Neural progenitor cell (in vitro differentiated cells): ENCODE data around the gene IRF2BP2. TPM values are rescaled to one million over a fixed set of nuclear protein-coding genes. Genes with fewer than 3 reads are reported as not detected.

Source experiments
- DNase-seq: peaks from one replicate; pipeline ENCODE4 v3.0.0-alpha.2; 2016; ENCODE audit warnings: low spot score
- H2AFZ ChIP-seq: fragments of 200-600 bp; sonication (generic); replicated peaks from 2 replicates; pipeline ENCODE4 v1.6.1; 2016; ENCODE audit warnings: antibody characterized with exemption
- H3F3A ChIP-seq: fragments of 200-600 bp; sonication (generic); 2 replicates; pipeline ENCODE4 v1.6.1; 2016; ENCODE audit warnings: antibody characterized with exemption, low read depth
- H3K27ac ChIP-seq: fragments of 200-600 bp; sonication (generic); 2 replicates; pipeline ENCODE4 v1.5.1; 2016; ENCODE audit warnings: mild to moderate bottlenecking
- H3K27me3 ChIP-seq: fragments of 200-600 bp; sonication (generic); 2 replicates; pipeline ENCODE4 v1.6.1; 2016; ENCODE audit warnings: mild to moderate bottlenecking, moderate library complexity
- H3K36me3 ChIP-seq: fragments of 200-600 bp; sonication (generic); 2 replicates; pipeline ENCODE4 v1.5.1; 2016
- H3K4me1 ChIP-seq: fragments of 200-600 bp; sonication (generic); 2 replicates; pipeline ENCODE4 v1.6.1; 2016; ENCODE audit warnings: mixed run types
- H3K4me2 ChIP-seq: fragments of 200-600 bp; sonication (generic); 2 replicates; pipeline ENCODE4 v1.6.1; 2016
- H3K4me3 ChIP-seq: fragments of 200-600 bp; sonication (generic); 2 replicates; pipeline ENCODE4 v1.5.1; 2016
- H3K79me2 ChIP-seq: fragments of 200-600 bp; sonication (generic); 2 replicates; pipeline ENCODE4 v1.6.1; 2016; ENCODE audit warnings: low read depth
- H3K9ac ChIP-seq: fragments of 200-600 bp; sonication (generic); 2 replicates; pipeline ENCODE4 v1.6.1; 2016
- H3K9me3 ChIP-seq: fragments of 200-600 bp; sonication (generic); 2 replicates; pipeline ENCODE4 v1.5.1; 2016; ENCODE audit warnings: low read depth
- H4K20me1 ChIP-seq: fragments of 200-600 bp; sonication (generic); 2 replicates; pipeline ENCODE4 v1.6.1; 2016; ENCODE audit warnings: low read depth
- H3K27ac Mint-ChIP-seq: 3 replicates; pipeline ENCODE4 v1.8.0; 2021; ENCODE audit warnings: mixed read lengths
- H3K27me3 Mint-ChIP-seq: 2 replicates; pipeline ENCODE4 v1.8.0; 2022; ENCODE audit warnings: low read depth, mild to moderate bottlenecking, inconsistent platforms, moderate library complexity, mixed read lengths; ENCODE audit not compliant: insufficient read depth
- H3K36me3 Mint-ChIP-seq: 3 replicates; pipeline ENCODE4 v1.8.0; 2021; ENCODE audit warnings: mixed read lengths
- H3K4me1 Mint-ChIP-seq: 3 replicates; pipeline ENCODE4 v1.8.0; 2021; ENCODE audit warnings: mixed read lengths
- H3K4me3 Mint-ChIP-seq: 3 replicates; pipeline ENCODE4 v1.8.0; 2021; ENCODE audit warnings: mild to moderate bottlenecking, moderate library complexity, mixed read lengths
- H3K9me3 Mint-ChIP-seq: 3 replicates; pipeline ENCODE4 v1.8.0; 2020; ENCODE audit warnings: mixed read lengths
- CTCF ChIP-seq: fragments of 200-600 bp; sonication (generic); IDR thresholded peaks from 2 replicates; pipeline ENCODE4 v1.5.1; 2017; ENCODE audit warnings: antibody characterized with exemption, mild to moderate bottlenecking
- EZH2 ChIP-seq: fragments of 200-600 bp; sonication (generic); IDR thresholded peaks from 2 replicates; pipeline ENCODE4 v1.6.1; 2017; ENCODE audit warnings: antibody characterized with exemption, mild to moderate bottlenecking, moderate library complexity
- EZH2phosphoT487 ChIP-seq: fragments of 200-600 bp; sonication (generic); IDR thresholded peaks from 2 replicates; pipeline ENCODE4 v1.6.1; 2017; ENCODE audit warnings: antibody characterized with exemption
- total RNA-seq: library from RNA; depleted of rRNA; stranded (reverse); fragments of >200 nt; gene quantifications from 2 replicates; pipeline ENCODE4 v1.2.3, GENCODE V29; 2015; ENCODE audit warnings: low replicate concordance

Gene IRF2BP2
- total RNA-seq, 1 donor from 2014 or later: 22.9 TPM

- Mint-ChIP-seq H3K36me3 (no peaks in the 10 kb centered on the region), H3K27me3 (peaks cover 12% of the 10 kb centered on the region), H3K9me3 (peaks cover 3% of the 10 kb centered on the region), H3K4me3 (no peak overlapping the region), H3K27ac (peak overlapping the region; percentile 42), H3K4me1 (peaks cover 24% of the 10 kb centered on the region)
- H3K27ac ChIP-seq: no peak overlapping the region
- no peak overlapping the region for H2AFZ ChIP-seq
- no peak for TF ChIP-seq CTCF
- TF ChIP-seq EZH2phosphoT487: no peak
- TF ChIP-seq EZH2: no peak
- no peaks in the 10 kb centered on the region for H3K4me1 ChIP-seq
- H4K20me1 ChIP-seq: no peaks in the 10 kb centered on the region
- H3K4me3 ChIP-seq: no peak overlapping the region
- H3K9ac ChIP-seq: no peak overlapping the region
- H3K9me3 ChIP-seq: no peaks in the 10 kb centered on the region
- H3K27me3 ChIP-seq: no peaks in the 10 kb centered on the region
- H3K79me2 ChIP-seq: no peaks in the 10 kb centered on the region
- no peak for DNase-seq
- H3K36me3 ChIP-seq: no peaks in the 10 kb centered on the region
- no peak overlapping the region for H3K4me2 ChIP-seq
- H3F3A ChIP-seq: no peaks in the 10 kb centered on the region
Observed at GRCh38 chr1:234562334-234562733, 47.6 kb downstream of the IRF2BP2 start.

DNA sequence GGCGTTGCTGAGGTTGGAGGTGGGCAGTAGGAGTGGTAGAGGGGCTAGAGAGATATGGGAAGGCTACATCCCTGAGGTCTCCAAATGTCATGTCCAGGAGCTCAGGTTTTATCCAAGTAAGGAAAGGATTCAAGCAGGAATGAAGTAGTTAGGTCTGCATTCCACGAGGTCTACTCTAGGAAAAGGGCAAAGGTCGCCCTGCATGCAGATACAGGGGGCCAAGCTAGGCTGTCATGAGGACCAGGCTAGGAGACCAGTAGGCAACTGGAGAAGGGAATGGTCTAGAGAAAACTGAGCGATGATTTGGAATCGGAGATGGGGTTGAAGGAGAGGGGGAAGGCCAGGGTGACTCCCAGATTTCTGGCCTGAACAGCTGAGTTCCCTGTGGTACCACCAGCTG, 48.7 kb downstream of the IRF2BP2 start:
- H3K27me3 Mint-ChIP-seq: peaks cover 13% of the 10 kb centered on the region
- peak overlapping the region; percentile 36 for H3K27ac Mint-ChIP-seq

GRCh38 chr1:234559902-234560676, 49.9 kb downstream of the IRF2BP2 start:
- DNase-seq: no peak
- Mint-ChIP-seq H3K36me3 (no peaks in the 10 kb centered on the region), H3K27ac (no peak overlapping the region)

More for the DNA sequence above, 48.7 kb downstream of the IRF2BP2 start:
- H3K4me3 Mint-ChIP-seq: no peak overlapping the region
- H3F3A ChIP-seq: no peaks in the 10 kb centered on the region
- no peaks in the 10 kb centered on the region for H3K79me2 ChIP-seq
- no peak for DNase-seq
- no peak overlapping the region for H3K9ac ChIP-seq
- H3K9me3 ChIP-seq: no peaks in the 10 kb centered on the region
- no peak overlapping the region for H3K27ac ChIP-seq
- H3K36me3 Mint-ChIP-seq: no peaks in the 10 kb centered on the region
- no peaks in the 10 kb centered on the region for H4K20me1 ChIP-seq
- H3K27me3 ChIP-seq: no peaks in the 10 kb centered on the region
- no peak overlapping the region for H3K4me3 ChIP-seq
- no peak overlapping the region for H2AFZ ChIP-seq
- TF ChIP-seq EZH2 (no peak), CTCF (no peak), EZH2phosphoT487 (no peak)
- H3K4me1 Mint-ChIP-seq: peaks cover 24% of the 10 kb centered on the region
- no peak overlapping the region for H3K4me2 ChIP-seq
- no peaks in the 10 kb centered on the region for H3K4me1 ChIP-seq
- H3K9me3 Mint-ChIP-seq: peaks cover 2% of the 10 kb centered on the region
- H3K36me3 ChIP-seq: no peaks in the 10 kb centered on the region

More at GRCh38 chr1:234559902-234560676, 49.9 kb downstream of the IRF2BP2 start:
- H3K9me3 ChIP-seq: no peaks in the 10 kb centered on the region
- no peaks in the 10 kb centered on the region for H3K79me2 ChIP-seq
- no peak overlapping the region for H2AFZ ChIP-seq
- Mint-ChIP-seq H3K4me3 (no peak overlapping the region), H3K4me1 (peaks cover 21% of the 10 kb centered on the region), H3K9me3 (peaks cover 5% of the 10 kb centered on the region), H3K27me3 (peaks cover 9% of the 10 kb centered on the region)
- no peaks in the 10 kb centered on the region for H3K27me3 ChIP-seq
- no peaks in the 10 kb centered on the region for H3K4me1 ChIP-seq
- no peak overlapping the region for H3K4me2 ChIP-seq
- H3K9ac ChIP-seq: no peak overlapping the region
- H4K20me1 ChIP-seq: no peaks in the 10 kb centered on the region
- no peaks in the 10 kb centered on the region for H3K36me3 ChIP-seq
- no peak overlapping the region for H3K4me3 ChIP-seq
- no peak overlapping the region for H3K27ac ChIP-seq
- no peaks in the 10 kb centered on the region for H3F3A ChIP-seq
- TF ChIP-seq CTCF: no peak
- no peak for TF ChIP-seq EZH2phosphoT487
- no peak for TF ChIP-seq EZH2
